Fibroblast of lung (primary cell): ENCODE data around the gene KCTD2. TPM values are rescaled to one million over a fixed set of nuclear protein-coding genes. Genes with fewer than 3 reads are reported as not detected.
A peak's percentile ranks its signal among the peaks of the same experiment; 100 is the strongest.

Experiments used
- DNase-seq, 2 donors: peaks; one replicate each; pipeline versions ENCODE4 v3.0.0 to v3.0.0-alpha.2; 2010; ENCODE audit warnings: low read depth in 2 of 2
- H2AFZ ChIP-seq: 2 replicates; pipeline ENCODE4 v1.5.1; 2012; ENCODE audit warnings: low read length, control low read depth, inconsistent platforms
- H3K27ac ChIP-seq: 2 replicates; pipeline ENCODE4 v1.5.1; 2011; ENCODE audit warnings: low read length, control low read depth; ENCODE audit not compliant: insufficient read depth
- H3K27me3 ChIP-seq: 2 replicates; pipeline ENCODE4 v1.5.1; 2011; ENCODE audit warnings: mild to moderate bottlenecking, low read length; ENCODE audit not compliant: control insufficient read depth, insufficient read depth
- H3K36me3 ChIP-seq: 2 replicates; pipeline ENCODE4 v1.5.1; 2011; ENCODE audit warnings: low read length; ENCODE audit not compliant: control insufficient read depth, insufficient read depth
- H3K4me1 ChIP-seq: 2 replicates; pipeline ENCODE4 v1.5.1; 2011; ENCODE audit warnings: low read length; ENCODE audit not compliant: control insufficient read depth, insufficient read depth; ENCODE audit errors: extremely low read depth
- H3K4me2 ChIP-seq: 2 replicates; pipeline ENCODE4 v1.5.1; 2011; ENCODE audit warnings: low read length, control low read depth; ENCODE audit not compliant: insufficient read depth; ENCODE audit errors: extremely low read depth
- H3K4me3 ChIP-seq, 4 experiments: fragments of 200-600 bp in 1 of 4; sonication (generic) in 1 of 4; replicated peaks in 1 of 4; 2 replicates each; pipeline ENCODE4 v1.5.1; 2011 to 2016; ENCODE audit warnings: low read length in 4 of 4, low read depth in 3 of 4, mild to moderate bottlenecking in 3 of 4, control low read depth in 2 of 4, inconsistent platforms in 1 of 4, mixed read lengths in 1 of 4; ENCODE audit not compliant: insufficient read depth in 1 of 4; ENCODE audit errors: control extremely low read depth in 1 of 4
- H3K79me2 ChIP-seq: 2 replicates; pipeline ENCODE4 v1.5.1; 2012; ENCODE audit warnings: mild to moderate bottlenecking, low read length, inconsistent platforms; ENCODE audit not compliant: control insufficient read depth, insufficient read depth
- H3K9ac ChIP-seq: 2 replicates; pipeline ENCODE4 v1.5.1; 2011; ENCODE audit warnings: mild to moderate bottlenecking, low read length, control low read depth; ENCODE audit not compliant: insufficient read depth
- H3K9me3 ChIP-seq: 2 replicates; pipeline ENCODE4 v1.5.1; 2012; ENCODE audit warnings: low read depth, low read length; ENCODE audit not compliant: control insufficient read depth, insufficient read depth
- H4K20me1 ChIP-seq: 2 replicates; pipeline ENCODE4 v1.5.1; 2011; ENCODE audit warnings: low read length; ENCODE audit not compliant: control insufficient read depth, insufficient read depth; ENCODE audit errors: extremely low read depth
- EZH2 ChIP-seq: IDR thresholded peaks from 2 replicates; pipeline ENCODE4 v1.5.1; 2012; ENCODE audit warnings: low read length, control low read depth, mild to moderate bottlenecking; ENCODE audit errors: missing control alignments
- polyA plus RNA-seq, 2 donors: library from polyadenylated mRNA; depleted of rRNA in 1 of 2; stranded (reverse) in 1 of 2; unstranded in 1 of 2; fragments of >200 nt; gene quantifications; 2 replicates each; pipeline ENCODE4 v1.2.1, GENCODE V29; 2011 to 2012; ENCODE audit warnings: missing spikeins in 1 of 2
- total RNA-seq: library from RNA; depleted of rRNA; stranded (reverse); fragments of >200 nt; gene quantifications from 2 replicates; pipeline ENCODE4 v1.2.1, GENCODE V29; 2014
- TF ChIP-seq, protein P1 (sequence below), 2 donors: IDR thresholded peaks in 1 of 2; conservative IDR thresholded peaks in 1 of 2; 1 replicate in 1 of 2; 2 replicates in 1 of 2; pipeline ENCODE4 v1.5.1; 2011 to 2012; ENCODE audit warnings: low read length in 2 of 2, control low read depth in 1 of 2, inconsistent platforms in 1 of 2, low read depth in 1 of 2, mild to moderate bottlenecking in 1 of 2

Gene KCTD2
- total and polyA plus RNA-seq, 2 donors (not counting 1 experiment from before 2014, with no cell fraction given): 17.7 to 29.5 TPM

DNA sequence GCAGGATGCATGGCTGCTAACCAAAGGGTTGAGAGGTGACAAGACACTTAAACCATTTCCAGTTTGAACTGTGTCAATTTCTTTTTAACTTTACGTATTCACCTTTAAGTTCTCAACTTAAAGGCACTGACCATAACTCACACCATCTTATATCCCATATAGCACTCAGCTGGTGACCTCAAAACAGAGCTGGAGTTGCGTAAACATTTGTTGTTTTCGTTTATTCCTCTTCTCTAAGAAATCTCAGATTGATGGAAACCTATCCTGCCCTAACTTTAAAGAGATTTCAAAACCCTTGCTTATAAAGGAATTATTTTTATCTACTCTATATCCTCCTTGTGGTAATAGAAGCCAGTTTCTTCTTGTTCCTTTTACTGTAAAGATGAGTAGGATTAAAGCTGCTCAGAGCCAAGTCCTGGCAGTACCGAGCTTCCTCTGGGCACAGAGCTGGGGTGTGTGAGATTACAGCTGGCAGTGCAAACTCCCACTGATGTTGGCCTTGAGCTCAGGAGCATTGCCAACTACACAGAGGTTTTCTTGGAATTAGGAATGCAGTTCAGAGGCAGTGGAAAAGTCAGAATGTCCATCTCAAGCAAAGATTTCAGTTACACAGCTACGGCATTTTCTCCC lies 1.3 kb downstream of the KCTD2 start:
- no peaks in the 10 kb centered on the region for H3K27me3 ChIP-seq

DNA sequence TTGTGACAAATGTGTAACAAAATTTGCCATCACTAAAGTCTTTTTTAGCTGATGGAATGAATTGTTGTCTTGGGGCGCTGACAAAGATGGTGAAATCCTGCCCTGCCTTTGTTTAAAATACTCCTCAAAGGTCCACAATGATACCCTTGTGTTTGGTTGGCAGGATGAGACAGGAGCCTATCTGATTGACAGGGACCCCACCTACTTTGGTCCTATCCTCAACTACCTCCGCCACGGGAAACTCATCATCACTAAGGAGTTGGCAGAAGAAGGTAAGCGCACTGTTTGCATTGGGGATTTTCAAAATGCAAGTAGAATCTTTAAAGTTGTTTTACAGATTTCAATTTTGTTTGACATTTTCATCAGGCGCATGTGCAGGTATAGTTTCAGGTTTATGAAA lies 2.0 kb downstream of the KCTD2 start:
- no peak overlapping the region for H2AFZ ChIP-seq
- no peak overlapping the region for H3K27ac ChIP-seq
- H3K4me3 ChIP-seq: peak overlapping the region in 2 of 4 experiments; percentile 67 to 97
- DNase-seq: no peak
- H3K36me3 ChIP-seq: peaks cover 5% of the 10 kb centered on the region
- H4K20me1 ChIP-seq: no peaks in the 10 kb centered on the region
- TF ChIP-seq, protein P1, sequence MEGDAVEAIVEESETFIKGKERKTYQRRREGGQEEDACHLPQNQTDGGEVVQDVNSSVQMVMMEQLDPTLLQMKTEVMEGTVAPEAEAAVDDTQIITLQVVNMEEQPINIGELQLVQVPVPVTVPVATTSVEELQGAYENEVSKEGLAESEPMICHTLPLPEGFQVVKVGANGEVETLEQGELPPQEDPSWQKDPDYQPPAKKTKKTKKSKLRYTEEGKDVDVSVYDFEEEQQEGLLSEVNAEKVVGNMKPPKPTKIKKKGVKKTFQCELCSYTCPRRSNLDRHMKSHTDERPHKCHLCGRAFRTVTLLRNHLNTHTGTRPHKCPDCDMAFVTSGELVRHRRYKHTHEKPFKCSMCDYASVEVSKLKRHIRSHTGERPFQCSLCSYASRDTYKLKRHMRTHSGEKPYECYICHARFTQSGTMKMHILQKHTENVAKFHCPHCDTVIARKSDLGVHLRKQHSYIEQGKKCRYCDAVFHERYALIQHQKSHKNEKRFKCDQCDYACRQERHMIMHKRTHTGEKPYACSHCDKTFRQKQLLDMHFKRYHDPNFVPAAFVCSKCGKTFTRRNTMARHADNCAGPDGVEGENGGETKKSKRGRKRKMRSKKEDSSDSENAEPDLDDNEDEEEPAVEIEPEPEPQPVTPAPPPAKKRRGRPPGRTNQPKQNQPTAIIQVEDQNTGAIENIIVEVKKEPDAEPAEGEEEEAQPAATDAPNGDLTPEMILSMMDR (conservative IDR thresholded peaks at IDR 0.05 in 1 of 2, IDR thresholded peaks at IDR 0.05 in 1 of 2; ENCODE audit: low read depth in 1 of 2, low read length in 2 of 2): no peak
- TF ChIP-seq EZH2: no peak
- peaks cover 3% of the 10 kb centered on the region for H3K4me1 ChIP-seq
- no peak overlapping the region for H3K4me2 ChIP-seq
- no peak overlapping the region for H3K9ac ChIP-seq
- peaks cover 16% of the 10 kb centered on the region for H3K79me2 ChIP-seq
- no peaks in the 10 kb centered on the region for H3K9me3 ChIP-seq
- H3K27me3 ChIP-seq: no peaks in the 10 kb centered on the region

More for the DNA sequence above, 1.3 kb downstream of the KCTD2 start:
- H3K4me2 ChIP-seq: peak overlapping the region; percentile 100
- H3K4me1 ChIP-seq: peaks cover 3% of the 10 kb centered on the region
- DNase-seq: peak; percentile 29 to 38
- no peak overlapping the region for H3K27ac ChIP-seq
- peaks cover 19% of the 10 kb centered on the region for H3K79me2 ChIP-seq
- H3K36me3 ChIP-seq: peaks cover 3% of the 10 kb centered on the region
- H2AFZ ChIP-seq: no peak overlapping the region
- TF ChIP-seq EZH2: no peak
- TF ChIP-seq, protein P1 (conservative IDR thresholded peaks at IDR 0.05 in 1 of 2, IDR thresholded peaks at IDR 0.05 in 1 of 2; ENCODE audit: low read depth in 1 of 2, low read length in 2 of 2): no peak
- H4K20me1 ChIP-seq: no peaks in the 10 kb centered on the region
- peak overlapping the region; percentile 67 to 97 (median 89) for H3K4me3 ChIP-seq
- H3K9me3 ChIP-seq: no peaks in the 10 kb centered on the region
- H3K9ac ChIP-seq: no peak overlapping the region

DNA sequence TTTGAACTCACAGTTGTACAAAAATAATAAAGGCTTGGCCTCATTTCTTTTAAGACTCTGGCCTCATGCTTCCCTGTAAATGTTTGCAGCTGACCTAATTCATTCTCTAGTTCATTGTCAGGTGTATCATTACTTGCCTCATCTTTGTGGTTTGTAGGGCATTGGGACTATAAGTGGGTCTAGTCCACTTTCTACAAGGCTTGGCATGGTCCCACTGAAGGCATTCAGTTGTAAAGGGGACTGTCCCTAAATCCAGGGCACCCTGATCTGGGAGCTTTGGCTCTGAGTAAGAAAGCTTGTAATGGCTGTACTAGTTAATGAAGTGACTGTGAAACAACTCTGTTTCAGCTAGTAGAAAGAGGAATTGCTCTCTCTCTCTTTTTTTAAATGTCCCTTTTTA lies 2.7 kb downstream of the KCTD2 start:
- no peaks in the 10 kb centered on the region for H3K9me3 ChIP-seq
- no peak overlapping the region for H2AFZ ChIP-seq
- H3K27me3 ChIP-seq: no peaks in the 10 kb centered on the region
- TF ChIP-seq, protein P1 (conservative IDR thresholded peaks at IDR 0.05 in 1 of 2, IDR thresholded peaks at IDR 0.05 in 1 of 2; ENCODE audit: low read depth in 1 of 2, low read length in 2 of 2): no peak
- TF ChIP-seq EZH2: no peak
- peaks cover 15% of the 10 kb centered on the region for H3K79me2 ChIP-seq
- no peak overlapping the region for H3K27ac ChIP-seq
- H3K9ac ChIP-seq: no peak overlapping the region
- no peak overlapping the region for H3K4me3 ChIP-seq
- H3K4me1 ChIP-seq: peaks cover 3% of the 10 kb centered on the region
- DNase-seq: no peak
- peaks cover 5% of the 10 kb centered on the region for H3K36me3 ChIP-seq
- no peaks in the 10 kb centered on the region for H4K20me1 ChIP-seq
- no peak overlapping the region for H3K4me2 ChIP-seq
